OCI-LY7 (cell line): ENCODE data around the gene ANKRD33B. TPM values are rescaled to one million over a fixed set of nuclear protein-coding genes. Genes with fewer than 3 reads are reported as not detected.

ENCODE experiments used
- BruUV-seq: library from RNA; stranded (reverse); fragments of 400-500 nt; replicated peaks from 2 replicates; lab custom pipeline; 2021; lab: Mats Ljungman, UMichigan
- CTCF ChIA-PET: fragments of 300-600 bp; sonication (Branson Sonifier 250); formaldehyde crosslinking; loops from one replicate; lab custom pipeline; 2022; ENCODE audit warnings: antibody characterized with exemption; ENCODE audit not compliant: unreplicated experiment; lab: Charles Lee
- POLR2A ChIA-PET: fragments of 300-600 bp; sonication (Branson Sonifier 250); formaldehyde crosslinking; loops from one replicate; lab custom pipeline; 2022; ENCODE audit warnings: antibody characterized with exemption; lab: Charles Lee
- DNase-seq: peaks from one replicate; pipeline ENCODE4 v3.0.0-alpha.2; 2015; ENCODE audit warnings: low spot score
- H2AFZ ChIP-seq: fragments of 200-600 bp; sonication (generic), shearing (Covaris generic); 2 replicates; pipeline ENCODE4 v1.6.1; 2014; ENCODE audit warnings: mild to moderate bottlenecking, antibody characterized with exemption, low read length, moderate library complexity
- H3K27ac ChIP-seq: fragments of 200-600 bp; sonication (generic); 2 replicates; pipeline ENCODE4 v1.5.1; 2014; ENCODE audit warnings: mixed run types, low read depth, mild to moderate bottlenecking, moderate library complexity, low read length, inconsistent platforms; ENCODE audit not compliant: poor library complexity, severe bottlenecking
- H3K36me3 ChIP-seq: fragments of 200-600 bp; sonication (generic); 2 replicates; pipeline ENCODE4 v1.6.1; 2014; ENCODE audit warnings: mild to moderate bottlenecking, antibody characterized with exemption, low read length, moderate library complexity, mixed read lengths; ENCODE audit not compliant: insufficient read depth
- H3K4me1 ChIP-seq: fragments of 200-600 bp; sonication (generic); 2 replicates; pipeline ENCODE4 v1.5.1; 2014; ENCODE audit warnings: mild to moderate bottlenecking, low read length; ENCODE audit not compliant: insufficient read depth, poor library complexity, severe bottlenecking
- H3K4me2 ChIP-seq: fragments of 200-600 bp; sonication (generic); 2 replicates; pipeline ENCODE4 v1.6.1; 2014; ENCODE audit warnings: mild to moderate bottlenecking, low read length
- H3K4me3 ChIP-seq: fragments of 200-600 bp; sonication (generic); 2 replicates; pipeline ENCODE4 v1.5.1; 2014; ENCODE audit warnings: mild to moderate bottlenecking, low read depth, low read length; ENCODE audit not compliant: poor library complexity, severe bottlenecking
- H3K79me2 ChIP-seq: fragments of 200-600 bp; sonication (generic); 2 replicates; pipeline ENCODE4 v1.6.1; 2016; ENCODE audit warnings: low read depth, mild to moderate bottlenecking, low read length, moderate library complexity, mixed read lengths; ENCODE audit not compliant: insufficient read depth
- H3K9me2 ChIP-seq: fragments of 200-600 bp; sonication (generic); 2 replicates; pipeline ENCODE4 v1.6.1; 2016; ENCODE audit warnings: mild to moderate bottlenecking, low read length, mixed read lengths; ENCODE audit not compliant: insufficient read depth
- H3K9me3 ChIP-seq: fragments of 200-600 bp; sonication (generic); 2 replicates; pipeline ENCODE4 v1.6.1; 2014; ENCODE audit warnings: mild to moderate bottlenecking, mixed run types, low read length, mixed read lengths
- H4K20me1 ChIP-seq: fragments of 200-600 bp; sonication (generic); 2 replicates; pipeline ENCODE4 v1.6.1; 2014; ENCODE audit warnings: mild to moderate bottlenecking, antibody characterized with exemption, low read length, moderate library complexity, mixed read lengths; ENCODE audit not compliant: insufficient read depth
- EZH2phosphoT487 ChIP-seq: fragments of 200-600 bp; sonication (generic); IDR thresholded peaks from 2 replicates; pipeline ENCODE4 v1.6.1; 2018; ENCODE audit warnings: low read depth, borderline replicate concordance, mild to moderate bottlenecking, mixed run types, antibody characterized with exemption, low read length, moderate library complexity, mixed read lengths
- intact Hi-C: fragments of 100-400 bp; cut with micrococcal nuclease; formaldehyde crosslinking; loops from one replicate; pipeline ENCODE4 v1.10.0; 2022; ENCODE audit not compliant: unreplicated experiment
- small RNA-seq: library from RNA; depleted of rRNA; stranded (forward); fragments of <200 nt; gene quantifications from one replicate; pipeline ENCODE3, GENCODE V24; 2014
- total RNA-seq, 2 experiments: library from RNA; depleted of rRNA in 1 of 2; stranded (reverse); fragments of >200 nt in 1 of 2; shearing (Covaris generic) in 1 of 2; gene quantifications; 2 replicates each; pipeline ENCODE4 v1.2.3, GENCODE V29; 2014 to 2022
- TF ChIP-seq, protein P1 (sequence below): fragments of 200-600 bp; sonication (generic); conservative IDR thresholded peaks from 2 replicates; pipeline ENCODE4 v1.5.1; 2014; ENCODE audit warnings: mild to moderate bottlenecking, antibody characterized with exemption, low read length, moderate library complexity, mixed read lengths

The ANKRD33B gene
- total RNA-seq, 2 experiments from 2014 or later: 5.6 to 11.4 TPM

GRCh38 chr5:10706326-10706725, 142.5 kb downstream of the ANKRD33B start:
- Histone ChIP-seq H3K27ac (no peak overlapping the region), H3K9me3 (no peaks in the 10 kb centered on the region), H3K9me2 (no peaks in the 10 kb centered on the region), H4K20me1 (no peaks in the 10 kb centered on the region), H2AFZ (no peak overlapping the region), H3K36me3 (peaks cover 8% of the 10 kb centered on the region), H3K4me1 (peaks cover 19% of the 10 kb centered on the region), H3K4me2 (no peak overlapping the region), H3K4me3 (no peak overlapping the region), H3K79me2 (no peaks in the 10 kb centered on the region)
- TF ChIP-seq, protein P1, sequence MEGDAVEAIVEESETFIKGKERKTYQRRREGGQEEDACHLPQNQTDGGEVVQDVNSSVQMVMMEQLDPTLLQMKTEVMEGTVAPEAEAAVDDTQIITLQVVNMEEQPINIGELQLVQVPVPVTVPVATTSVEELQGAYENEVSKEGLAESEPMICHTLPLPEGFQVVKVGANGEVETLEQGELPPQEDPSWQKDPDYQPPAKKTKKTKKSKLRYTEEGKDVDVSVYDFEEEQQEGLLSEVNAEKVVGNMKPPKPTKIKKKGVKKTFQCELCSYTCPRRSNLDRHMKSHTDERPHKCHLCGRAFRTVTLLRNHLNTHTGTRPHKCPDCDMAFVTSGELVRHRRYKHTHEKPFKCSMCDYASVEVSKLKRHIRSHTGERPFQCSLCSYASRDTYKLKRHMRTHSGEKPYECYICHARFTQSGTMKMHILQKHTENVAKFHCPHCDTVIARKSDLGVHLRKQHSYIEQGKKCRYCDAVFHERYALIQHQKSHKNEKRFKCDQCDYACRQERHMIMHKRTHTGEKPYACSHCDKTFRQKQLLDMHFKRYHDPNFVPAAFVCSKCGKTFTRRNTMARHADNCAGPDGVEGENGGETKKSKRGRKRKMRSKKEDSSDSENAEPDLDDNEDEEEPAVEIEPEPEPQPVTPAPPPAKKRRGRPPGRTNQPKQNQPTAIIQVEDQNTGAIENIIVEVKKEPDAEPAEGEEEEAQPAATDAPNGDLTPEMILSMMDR: no peak
- TF ChIP-seq EZH2phosphoT487: no peak
- no peak for DNase-seq
- BruUV-seq: no TSS peak
- CTCF ChIA-PET: interaction anchor here (0.5 kb wide), 1 partner anchor 102 kb away, joined by 3 read pairs; no protein-coding TSS in a partner anchor
- POLR2A ChIA-PET: no interaction called here
- intact Hi-C loops: no loop called here

Small RNA genes lying within 50 kb of the gene (small RNA-seq; reads per million reads assigned to genes)
- not detected for gene AC012629.4
- not detected for gene AC112200.1

Other genes starting within 250 kb of the ANKRD33B start
- gene MARCHF6, start 210.4 kb upstream of the ANKRD33B start, total RNA-seq (2014; rRNA removed; shearing (Covaris generic)): 48.2 and 118 TPM in 2 replicates
- gene MARCHF6, start 210.4 kb upstream of the ANKRD33B start, total RNA-seq (2022): 113 TPM in 2 replicates
- gene ROPN1L, start 122.2 kb upstream of the ANKRD33B start, total RNA-seq (2014; rRNA removed; shearing (Covaris generic)): 0.35 TPM in 1 of 2 replicates, not detected in the other
- 0.36 TPM in 1 of 2 replicates, not detected in the other for gene ROPN1L, start 122.2 kb upstream of the ANKRD33B start, total RNA-seq (2022)
- 15.9 and 21.5 TPM in 2 replicates for gene DAP, start 197.2 kb downstream of the ANKRD33B start, total RNA-seq (2014; rRNA removed; shearing (Covaris generic))
- 92.4 and 96.1 TPM in 2 replicates for gene DAP, start 197.2 kb downstream of the ANKRD33B start, total RNA-seq (2022)